SU-DHL-6 (cell line): ENCODE measurements around the gene TBCCD1.
A peak's percentile ranks its signal among the peaks of the same experiment; 100 is the strongest.

Source experiments
- H2AFZ ChIP-seq: fragments of 200-600 bp; sonication (generic); 2 replicates; pipeline ENCODE4 v1.6.1; 2014; ENCODE audit warnings: low read depth, mild to moderate bottlenecking, moderate library complexity, mixed read lengths, antibody characterized with exemption, low read length; ENCODE audit not compliant: severe bottlenecking
- H3F3A ChIP-seq: fragments of 200-600 bp; shearing (Covaris generic); 2 replicates; pipeline ENCODE4 v1.6.0; 2016; ENCODE audit warnings: antibody characterized with exemption, mild to moderate bottlenecking; ENCODE audit not compliant: insufficient read depth
- H3K27ac ChIP-seq: fragments of 200-600 bp; sonication (generic); 2 replicates; pipeline ENCODE4 v1.5.1; 2016; ENCODE audit warnings: low read depth, mild to moderate bottlenecking, low read length, moderate library complexity, mixed read lengths
- H3K27me3 ChIP-seq: fragments of 200-600 bp; sonication (generic), shearing (Covaris generic); 2 replicates; pipeline ENCODE4 v1.6.0; 2014; ENCODE audit warnings: mild to moderate bottlenecking, low read length
- H3K36me3 ChIP-seq: fragments of 200-600 bp; sonication (generic); 2 replicates; pipeline ENCODE4 v1.6.1; 2014; ENCODE audit warnings: mild to moderate bottlenecking, low read length, mixed read lengths
- H3K4me2 ChIP-seq: fragments of 300-600, 200-600 bp; shearing (Covaris generic), sonication (generic); 2 replicates; pipeline ENCODE4 v1.6.0; 2014; ENCODE audit warnings: low read length, low read depth, mild to moderate bottlenecking; ENCODE audit not compliant: poor library complexity, severe bottlenecking
- H3K4me3 ChIP-seq: fragments of 200-600 bp; sonication (generic); 2 replicates; pipeline ENCODE4 v1.5.1; 2014; ENCODE audit warnings: antibody characterized with exemption, low read length, mild to moderate bottlenecking, mixed read lengths; ENCODE audit not compliant: insufficient read depth, poor library complexity, severe bottlenecking
- H3K79me2 ChIP-seq: fragments of 200-600 bp; sonication (generic); 2 replicates; pipeline ENCODE4 v1.6.1; 2014; ENCODE audit warnings: mild to moderate bottlenecking, low read length, moderate library complexity; ENCODE audit not compliant: insufficient read depth
- H3K9ac ChIP-seq: fragments of 200-600 bp; sonication (generic); 2 replicates; pipeline ENCODE4 v1.7.0; 2014; ENCODE audit warnings: mild to moderate bottlenecking, low read length
- H3K9me2 ChIP-seq: fragments of 200-600 bp; sonication (generic); replicated peaks from 2 replicates; pipeline ENCODE4 v1.6.1; 2014; ENCODE audit warnings: low read length; ENCODE audit not compliant: insufficient read depth
- H3K9me3 ChIP-seq: fragments of 200-600 bp; sonication (generic); 2 replicates; pipeline ENCODE4 v1.6.1; 2014; ENCODE audit warnings: low read length, mixed read lengths; ENCODE audit not compliant: insufficient read depth
- H4K20me1 ChIP-seq: fragments of 200-600 bp; sonication (generic); 2 replicates; pipeline ENCODE4 v1.6.1; 2014; ENCODE audit warnings: low read depth, mild to moderate bottlenecking, antibody characterized with exemption, low read length, moderate library complexity, mixed read lengths
- EZH2phosphoT487 ChIP-seq: fragments of 200-600 bp; sonication (generic), shearing (Covaris generic); conservative IDR thresholded peaks from 2 replicates; pipeline ENCODE4 v1.6.1; 2018; ENCODE audit warnings: mild to moderate bottlenecking, antibody characterized with exemption, low read length, moderate library complexity, mixed read lengths
- TF ChIP-seq, protein P1 (sequence below): fragments of 200-600 bp; sonication (generic); IDR thresholded peaks from one replicate; pipeline ENCODE4 v1.5.1; 2017; ENCODE audit warnings: antibody characterized with exemption, mild to moderate bottlenecking, low read length, moderate library complexity; ENCODE audit not compliant: insufficient read depth, poor library complexity, severe bottlenecking

TBCCD1 gene, protein sequence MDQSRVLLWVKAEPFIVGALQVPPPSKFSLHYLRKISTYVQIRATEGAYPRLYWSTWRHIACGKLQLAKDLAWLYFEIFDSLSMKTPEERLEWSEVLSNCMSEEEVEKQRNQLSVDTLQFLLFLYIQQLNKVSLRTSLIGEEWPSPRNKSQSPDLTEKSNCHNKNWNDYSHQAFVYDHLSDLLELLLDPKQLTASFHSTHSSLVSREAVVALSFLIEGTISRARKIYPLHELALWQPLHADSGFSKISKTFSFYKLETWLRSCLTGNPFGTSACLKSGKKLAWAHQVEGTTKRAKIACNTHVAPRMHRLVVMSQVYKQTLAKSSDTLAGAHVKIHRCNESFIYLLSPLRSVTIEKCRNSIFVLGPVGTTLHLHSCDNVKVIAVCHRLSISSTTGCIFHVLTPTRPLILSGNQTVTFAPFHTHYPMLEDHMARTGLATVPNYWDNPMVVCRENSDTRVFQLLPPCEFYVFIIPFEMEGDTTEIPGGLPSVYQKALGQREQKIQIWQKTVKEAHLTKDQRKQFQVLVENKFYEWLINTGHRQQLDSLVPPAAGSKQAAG

DNA sequence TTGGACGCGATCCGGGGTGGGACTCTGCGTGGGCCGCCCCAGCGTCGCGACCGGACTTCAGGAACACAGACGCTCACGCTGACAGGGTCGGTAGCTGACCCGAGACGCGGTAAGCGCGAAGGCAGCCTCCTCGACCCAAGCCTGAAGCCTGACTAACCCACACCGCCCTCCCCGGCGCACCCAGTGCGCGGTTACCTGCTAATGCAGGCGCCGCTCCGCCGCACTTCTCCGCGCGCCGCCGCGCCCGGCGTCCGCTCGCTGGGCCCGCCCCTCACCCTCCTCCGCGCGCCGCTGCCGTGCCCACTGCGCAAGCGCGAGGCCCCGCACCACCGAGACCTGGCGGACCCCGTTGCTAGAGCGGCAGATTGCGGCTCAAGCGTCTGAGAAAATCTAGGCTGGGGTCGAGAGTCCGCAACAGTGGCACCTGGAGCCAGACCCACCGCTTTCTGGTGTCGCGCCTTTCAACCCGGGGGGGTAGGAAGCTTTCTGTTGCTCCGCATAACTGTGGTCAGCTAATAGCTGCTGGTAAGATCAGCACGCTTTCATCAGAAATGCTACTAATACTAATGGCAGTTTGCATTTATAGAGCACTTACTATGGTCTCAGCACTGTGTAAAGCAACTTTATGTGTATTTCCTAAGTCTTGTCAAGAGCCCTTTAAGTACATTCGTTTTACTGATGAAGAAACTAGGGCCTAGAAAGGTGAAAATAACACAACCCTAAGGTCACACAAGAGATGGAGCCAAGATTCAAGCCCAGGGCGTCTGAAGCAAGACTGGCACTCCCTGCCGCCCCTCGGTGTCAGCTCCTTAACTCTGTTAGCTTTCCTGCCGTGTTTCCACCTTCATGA, at the start of gene TBCCD1:
TBCCD1 (minus strand) TSS at position 268 of the 850 bp plus-strand sequence. CDS start 3,010 bp downstream, outside the sequence.
- H3K4me2 ChIP-seq, result peak within 1 kb of the TSS; percentile 87
- H3K79me2 ChIP-seq, result peaks cover 42% of the 10 kb centered on the region
- peak within 1 kb of the TSS; percentile 87 for H3K4me3 ChIP-seq
- no peaks in the 10 kb centered on the region for H3K9me2 ChIP-seq
- no peak for TF ChIP-seq EZH2phosphoT487
- TF ChIP-seq, protein P1, sequence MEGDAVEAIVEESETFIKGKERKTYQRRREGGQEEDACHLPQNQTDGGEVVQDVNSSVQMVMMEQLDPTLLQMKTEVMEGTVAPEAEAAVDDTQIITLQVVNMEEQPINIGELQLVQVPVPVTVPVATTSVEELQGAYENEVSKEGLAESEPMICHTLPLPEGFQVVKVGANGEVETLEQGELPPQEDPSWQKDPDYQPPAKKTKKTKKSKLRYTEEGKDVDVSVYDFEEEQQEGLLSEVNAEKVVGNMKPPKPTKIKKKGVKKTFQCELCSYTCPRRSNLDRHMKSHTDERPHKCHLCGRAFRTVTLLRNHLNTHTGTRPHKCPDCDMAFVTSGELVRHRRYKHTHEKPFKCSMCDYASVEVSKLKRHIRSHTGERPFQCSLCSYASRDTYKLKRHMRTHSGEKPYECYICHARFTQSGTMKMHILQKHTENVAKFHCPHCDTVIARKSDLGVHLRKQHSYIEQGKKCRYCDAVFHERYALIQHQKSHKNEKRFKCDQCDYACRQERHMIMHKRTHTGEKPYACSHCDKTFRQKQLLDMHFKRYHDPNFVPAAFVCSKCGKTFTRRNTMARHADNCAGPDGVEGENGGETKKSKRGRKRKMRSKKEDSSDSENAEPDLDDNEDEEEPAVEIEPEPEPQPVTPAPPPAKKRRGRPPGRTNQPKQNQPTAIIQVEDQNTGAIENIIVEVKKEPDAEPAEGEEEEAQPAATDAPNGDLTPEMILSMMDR, result no peak
- H4K20me1 ChIP-seq, result no peaks in the 10 kb centered on the region
- H2AFZ ChIP-seq, result peak within 1 kb of the TSS; percentile 62
- H3K27ac ChIP-seq, result peak within 1 kb of the TSS; percentile 73
- no peaks in the 10 kb centered on the region; the same call in 1 of the 2 replicates for H3K36me3 ChIP-seq
- H3K27me3 ChIP-seq, result no peaks in the 10 kb centered on the region
- peak within 1 kb of the TSS; percentile 77 for H3K9ac ChIP-seq
- H3F3A ChIP-seq, result no peaks in the 10 kb centered on the region; the same call in 1 of the 2 replicates
- no peaks in the 10 kb centered on the region for H3K9me3 ChIP-seq

DNA sequence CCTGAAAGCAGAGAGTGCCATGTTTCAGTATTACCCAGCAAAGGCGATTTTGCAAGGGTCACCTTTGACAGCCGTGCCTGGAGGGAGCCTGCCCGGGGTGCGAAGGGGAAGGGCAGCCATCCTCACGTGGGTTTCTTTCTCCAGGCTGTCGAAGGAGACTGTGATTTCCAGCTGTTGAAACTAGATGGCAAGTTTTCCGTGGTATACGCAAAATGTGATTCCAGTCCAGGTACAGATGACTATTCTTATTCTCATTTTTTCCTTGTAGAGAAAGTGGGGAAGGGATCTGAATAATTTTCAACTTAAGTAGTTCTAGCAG, 49.1 kb upstream of the TBCCD1 start:
- Histone ChIP-seq H4K20me1 (no peaks in the 10 kb centered on the region), H3K79me2 (no peaks in the 10 kb centered on the region), H2AFZ (no peak overlapping the region), H3K4me3 (no peak overlapping the region), H3K9me3 (no peaks in the 10 kb centered on the region), H3K36me3 (no peaks in the 10 kb centered on the region), H3K27ac (no peak overlapping the region), H3K27me3 (no peaks in the 10 kb centered on the region), H3F3A (no peaks in the 10 kb centered on the region), H3K9ac (no peak overlapping the region), H3K9me2 (no peaks in the 10 kb centered on the region), H3K4me2 (no peak overlapping the region)
- TF ChIP-seq EZH2phosphoT487, result no peak
- TF ChIP-seq, protein P1, result no peak

DNA sequence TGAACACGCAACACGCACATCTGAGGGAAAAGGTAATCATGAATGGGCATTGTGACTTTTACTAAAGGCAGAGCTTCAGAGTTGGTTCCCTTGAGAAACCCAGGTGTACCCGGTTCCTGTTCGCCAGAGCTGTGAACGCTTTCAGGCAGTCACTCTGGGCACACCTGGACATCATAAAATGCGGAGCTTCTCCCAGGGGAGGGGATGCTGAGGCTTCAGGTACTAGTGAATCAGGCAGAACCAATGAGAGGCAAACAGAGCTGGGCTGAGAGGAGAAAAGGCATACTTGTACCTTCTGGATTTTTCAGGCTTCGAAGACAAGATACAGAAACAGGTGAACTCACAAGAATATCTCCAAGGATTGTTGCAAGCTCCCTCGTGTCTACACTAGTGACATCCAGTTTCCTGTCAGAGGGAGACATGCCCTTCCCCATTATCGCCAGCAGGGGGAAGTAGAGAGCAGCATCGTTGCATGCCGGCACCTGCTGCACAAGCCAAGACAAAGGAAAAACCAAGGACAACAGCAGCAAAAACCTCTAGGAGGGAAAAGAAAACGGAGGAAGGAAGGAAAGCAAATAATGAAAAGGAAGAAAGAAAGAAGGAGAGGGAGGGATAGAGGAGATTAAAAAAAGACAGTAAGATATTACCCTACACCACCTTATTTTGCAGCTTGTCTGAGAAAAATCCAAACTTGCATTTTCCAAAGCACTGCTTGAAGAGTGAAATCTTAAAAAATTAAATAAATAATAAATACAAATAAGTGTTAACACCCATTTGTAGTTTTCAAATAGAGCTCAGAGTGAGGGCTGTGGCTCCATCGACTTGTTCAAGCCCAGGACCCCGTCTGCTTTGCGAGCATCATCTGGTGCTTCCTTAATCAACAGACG, 47.7 kb upstream of the TBCCD1 start:
- Histone ChIP-seq H3K9me3 (no peaks in the 10 kb centered on the region), H4K20me1 (no peaks in the 10 kb centered on the region), H3K4me2 (peak overlapping the region; percentile 49), H2AFZ (peak overlapping the region; percentile 83), H3K9me2 (no peaks in the 10 kb centered on the region), H3K79me2 (no peaks in the 10 kb centered on the region), H3K36me3 (no peaks in the 10 kb centered on the region), H3K4me3 (no peak overlapping the region), H3K27me3 (no peaks in the 10 kb centered on the region), H3K9ac (0 out of 2 replicates have a peak overlapping the region, but pooled peaks have one; percentile 15), H3K27ac (no peak overlapping the region), H3F3A (no peaks in the 10 kb centered on the region)
- TF ChIP-seq EZH2phosphoT487, result no peak
- TF ChIP-seq, protein P1, result peak; percentile 92
